H9 (cell line): ENCODE results near the gene SLC39A12. TPM values are rescaled to one million over a fixed set of nuclear protein-coding genes. Genes with fewer than 3 reads are reported as not detected.

Source experiments
- DNase-seq: peaks from one replicate; pipeline ENCODE4 v3.0.0-alpha.2; 2017
- H2AFZ ChIP-seq: one replicate; pipeline ENCODE4 v1.6.1; 2013; ENCODE audit warnings: mild to moderate bottlenecking, low read length, control low read depth, moderate library complexity
- H2AK5ac ChIP-seq: 2 replicates; pipeline ENCODE4 v1.6.1; 2013; ENCODE audit warnings: low read length, control low read depth, mixed read lengths; ENCODE audit not compliant: insufficient read length
- H2BK120ac ChIP-seq: one replicate; pipeline ENCODE4 v1.6.1; 2013; ENCODE audit warnings: low read depth, mild to moderate bottlenecking, low read length, control low read depth, inconsistent platforms; ENCODE audit not compliant: poor library complexity, severe bottlenecking
- H2BK12ac ChIP-seq: 2 replicates; pipeline ENCODE4 v1.6.1; 2013; ENCODE audit warnings: low read length, control low read depth, mixed read lengths, low read depth; ENCODE audit not compliant: insufficient read length
- H2BK15ac ChIP-seq: 2 replicates; pipeline ENCODE4 v1.6.1; 2013; ENCODE audit warnings: low read depth, low read length, control low read depth
- H2BK20ac ChIP-seq: one replicate; pipeline ENCODE4 v1.6.1; 2013; ENCODE audit warnings: low read depth, mild to moderate bottlenecking, low read length, control low read depth, inconsistent platforms; ENCODE audit not compliant: poor library complexity, severe bottlenecking
- H2BK5ac ChIP-seq: 2 replicates; pipeline ENCODE4 v1.6.1; 2013; ENCODE audit warnings: low read length, control low read depth, mixed read lengths; ENCODE audit not compliant: insufficient read length
- H3K14ac ChIP-seq: 2 replicates; pipeline ENCODE4 v1.6.1; 2013; ENCODE audit warnings: low read length, control low read depth; ENCODE audit not compliant: insufficient read depth
- H3K18ac ChIP-seq: 2 replicates; pipeline ENCODE4 v1.6.1; 2013; ENCODE audit warnings: low read depth, mild to moderate bottlenecking, mixed read lengths, low read length, control low read depth; ENCODE audit not compliant: insufficient read length
- H3K23ac ChIP-seq: 2 replicates; pipeline ENCODE4 v1.6.1; 2013; ENCODE audit warnings: low read length, control low read depth, mixed read lengths, low read depth; ENCODE audit not compliant: insufficient read length
- H3K23me2 ChIP-seq: 2 replicates; pipeline ENCODE4 v1.6.1; 2013; ENCODE audit warnings: low read depth, mild to moderate bottlenecking, mixed read lengths, low read length, control low read depth; ENCODE audit not compliant: insufficient read length, poor library complexity, severe bottlenecking
- H3K27ac ChIP-seq: 2 replicates; pipeline ENCODE4 v1.5.1; 2013; ENCODE audit warnings: low read length, control low read depth, mixed read lengths, low read depth; ENCODE audit not compliant: insufficient read length
- H3K27me3 ChIP-seq: 2 replicates; pipeline ENCODE4 v1.6.1; 2013; ENCODE audit warnings: low read length, control low read depth, inconsistent platforms; ENCODE audit not compliant: insufficient read depth
- H3K4ac ChIP-seq: 2 replicates; pipeline ENCODE4 v1.6.1; 2013; ENCODE audit warnings: low read depth, mild to moderate bottlenecking, control low read depth, inconsistent platforms, low read length, moderate library complexity
- H3K4me1 ChIP-seq: 2 replicates; pipeline ENCODE4 v1.6.1; 2013; ENCODE audit warnings: low read length, control low read depth, inconsistent platforms; ENCODE audit not compliant: insufficient read depth
- H3K4me2 ChIP-seq: 2 replicates; pipeline ENCODE4 v1.6.1; 2013; ENCODE audit warnings: low read length, control low read depth, mixed read lengths; ENCODE audit not compliant: insufficient read length, insufficient read depth
- H3K56ac ChIP-seq: 2 replicates; pipeline ENCODE4 v1.6.1; 2013; ENCODE audit warnings: low read depth, mild to moderate bottlenecking, mixed read lengths, low read length, control low read depth; ENCODE audit not compliant: insufficient read length
- H3K79me1 ChIP-seq: 2 replicates; pipeline ENCODE4 v1.6.1; 2013; ENCODE audit warnings: low read depth, mild to moderate bottlenecking, moderate library complexity, low read length, control low read depth, inconsistent platforms; ENCODE audit not compliant: insufficient read depth, poor library complexity, severe bottlenecking
- H3K79me2 ChIP-seq: 2 replicates; pipeline ENCODE4 v1.6.1; 2013; ENCODE audit warnings: low read length, control low read depth, inconsistent platforms; ENCODE audit not compliant: insufficient read depth
- H3K9ac ChIP-seq: 2 replicates; pipeline ENCODE4 v1.6.1; 2013; ENCODE audit warnings: low read length, control low read depth, mixed read lengths; ENCODE audit not compliant: insufficient read length; ENCODE audit errors: extremely low read depth
- H3K9me3 ChIP-seq: one replicate; pipeline ENCODE4 v1.6.1; 2013; ENCODE audit warnings: low read depth, low read length, inconsistent platforms; ENCODE audit not compliant: control insufficient read depth
- H3T11ph ChIP-seq: one replicate; pipeline ENCODE4 v1.6.1; 2013; ENCODE audit warnings: mild to moderate bottlenecking, low read length, control low read depth, inconsistent platforms
- H4K20me1 ChIP-seq: one replicate; pipeline ENCODE4 v1.6.1; 2013; ENCODE audit not compliant: control insufficient read depth, insufficient read length, insufficient read depth
- H4K5ac ChIP-seq: 2 replicates; pipeline ENCODE4 v1.6.1; 2013; ENCODE audit warnings: low read depth, mild to moderate bottlenecking, mixed read lengths, low read length, control low read depth; ENCODE audit not compliant: insufficient read length
- H4K8ac ChIP-seq: replicated peaks from 2 replicates; pipeline ENCODE4 v1.6.1; 2013; ENCODE audit warnings: low read length, control low read depth, mixed read lengths, low read depth; ENCODE audit not compliant: insufficient read length
- H4K91ac ChIP-seq: 2 replicates; pipeline ENCODE4 v1.6.1; 2013; ENCODE audit warnings: low read depth, mild to moderate bottlenecking, moderate library complexity, mixed read lengths, low read length, control low read depth; ENCODE audit not compliant: insufficient read length
- H3K27ac Mint-ChIP-seq, 3 experiments: 2 replicates in 2 of 3; 3 replicates in 1 of 3; pipeline ENCODE4 v1.8.0; 2020 to 2021; ENCODE audit warnings: mixed read lengths in 3 of 3, mild to moderate bottlenecking in 1 of 3, moderate library complexity in 1 of 3
- H3K27me3 Mint-ChIP-seq: 2 replicates; pipeline ENCODE4 v1.8.0; 2021; ENCODE audit warnings: low read depth, mild to moderate bottlenecking, moderate library complexity, mixed read lengths
- H3K36me3 Mint-ChIP-seq, 3 experiments: 2 replicates in 2 of 3; 3 replicates in 1 of 3; pipeline ENCODE4 v1.8.0; 2020 to 2021; ENCODE audit warnings: low read depth in 3 of 3, mixed read lengths in 3 of 3; ENCODE audit not compliant: insufficient read depth in 1 of 3
- H3K4me1 Mint-ChIP-seq, 2 experiments: 2 replicates each; pipeline ENCODE4 v1.8.0; 2020; ENCODE audit warnings: mixed read lengths in 2 of 2
- H3K4me3 Mint-ChIP-seq, 2 experiments: 2 replicates in 1 of 2; 3 replicates in 1 of 2; pipeline ENCODE4 v1.8.0; 2020 to 2021; ENCODE audit warnings: mild to moderate bottlenecking in 2 of 2, mixed read lengths in 2 of 2, moderate library complexity in 1 of 2
- H3K9me3 Mint-ChIP-seq, 2 experiments: 2 replicates in 1 of 2; 3 replicates in 1 of 2; pipeline ENCODE4 v1.8.0; 2020; ENCODE audit warnings: mild to moderate bottlenecking in 2 of 2, mixed read lengths in 2 of 2, moderate library complexity in 1 of 2
- WGBS: extraction: QIAGEN DNeasy Blood & Tissue Kit; methylation state at CpG from one replicate; pipeline ENCODE4 v1.1.7; 2013; ENCODE audit warnings: missing lambda C conversion rate, low lambda C conversion rate, mixed read lengths; ENCODE audit not compliant: insufficient read length; ENCODE audit errors: extremely low coverage; 5-methylcytosine and 5-hydroxymethylcytosine counted together
- total RNA-seq: library from RNA; stranded (reverse); gene quantifications from 2 replicates; pipeline ENCODE4 v1.2.1, GENCODE V29; 2021
- TF ChIP-seq, protein P1 (sequence below): fragments of 200-600 bp; sonication (generic); conservative IDR thresholded peaks from 3 replicates; pipeline ENCODE4 v1.8.0; 2021; ENCODE audit warnings: antibody characterized with exemption, mild to moderate bottlenecking

SLC39A12 gene
- total RNA-seq, 1 experiment from 2014 or later = not detected

DNA sequence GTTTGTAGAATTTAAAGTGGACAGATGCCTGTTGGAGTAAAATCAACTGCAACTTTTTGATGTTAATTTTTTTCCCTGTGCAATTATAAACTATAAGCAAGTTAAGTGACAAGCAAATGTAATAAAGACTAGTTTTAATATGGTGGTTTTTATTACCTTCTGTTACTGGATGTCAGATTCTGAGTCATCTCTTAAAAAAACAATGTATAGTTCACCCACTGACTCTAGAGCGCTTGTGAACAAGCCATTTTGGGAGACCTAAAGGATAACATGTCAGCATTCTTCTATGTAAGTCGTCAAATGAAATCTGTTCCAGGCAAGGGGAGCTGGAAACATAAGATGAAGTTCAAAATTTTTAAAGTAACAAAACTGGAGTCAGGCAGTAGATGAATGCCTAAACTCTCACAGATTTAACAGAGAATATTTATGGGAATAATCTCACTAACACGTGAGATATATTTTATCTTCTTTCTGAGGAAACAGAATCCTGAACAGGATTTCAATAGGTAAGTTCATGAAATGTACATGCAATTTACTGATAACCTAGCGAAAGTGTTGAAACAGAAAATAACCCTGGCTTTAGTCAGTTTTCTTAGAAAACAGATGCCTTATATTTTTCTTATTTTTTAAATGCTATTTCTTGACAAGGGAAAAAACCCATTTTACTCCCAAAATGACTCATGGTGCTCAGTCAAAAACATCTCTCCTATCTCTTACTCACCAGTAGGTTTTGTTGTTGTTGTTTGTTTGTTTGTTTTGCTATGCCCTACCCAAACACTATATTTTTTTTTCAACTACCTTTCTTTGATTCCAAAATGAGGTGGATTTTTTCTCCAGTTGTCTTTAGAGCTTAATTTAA lies 91.7 kb downstream of the SLC39A12 start:
- no peaks in the 10 kb centered on the region for H3K79me2 ChIP-seq
- H3K79me1 ChIP-seq = no peaks in the 10 kb centered on the region
- no peak overlapping the region for H4K5ac ChIP-seq
- no peak overlapping the region for H2BK15ac ChIP-seq
- Mint-ChIP-seq H3K9me3 (no peaks in the 10 kb centered on the region), H3K27ac (no peak overlapping the region), H3K4me3 (no peak overlapping the region), H3K4me1 (peaks cover 11 to 12% of the 10 kb centered on the region in 2 experiments), H3K36me3 (no peaks in the 10 kb centered on the region), H3K27me3 (no peaks in the 10 kb centered on the region)
- H3K23ac ChIP-seq = no peak overlapping the region
- TF ChIP-seq, protein P1, sequence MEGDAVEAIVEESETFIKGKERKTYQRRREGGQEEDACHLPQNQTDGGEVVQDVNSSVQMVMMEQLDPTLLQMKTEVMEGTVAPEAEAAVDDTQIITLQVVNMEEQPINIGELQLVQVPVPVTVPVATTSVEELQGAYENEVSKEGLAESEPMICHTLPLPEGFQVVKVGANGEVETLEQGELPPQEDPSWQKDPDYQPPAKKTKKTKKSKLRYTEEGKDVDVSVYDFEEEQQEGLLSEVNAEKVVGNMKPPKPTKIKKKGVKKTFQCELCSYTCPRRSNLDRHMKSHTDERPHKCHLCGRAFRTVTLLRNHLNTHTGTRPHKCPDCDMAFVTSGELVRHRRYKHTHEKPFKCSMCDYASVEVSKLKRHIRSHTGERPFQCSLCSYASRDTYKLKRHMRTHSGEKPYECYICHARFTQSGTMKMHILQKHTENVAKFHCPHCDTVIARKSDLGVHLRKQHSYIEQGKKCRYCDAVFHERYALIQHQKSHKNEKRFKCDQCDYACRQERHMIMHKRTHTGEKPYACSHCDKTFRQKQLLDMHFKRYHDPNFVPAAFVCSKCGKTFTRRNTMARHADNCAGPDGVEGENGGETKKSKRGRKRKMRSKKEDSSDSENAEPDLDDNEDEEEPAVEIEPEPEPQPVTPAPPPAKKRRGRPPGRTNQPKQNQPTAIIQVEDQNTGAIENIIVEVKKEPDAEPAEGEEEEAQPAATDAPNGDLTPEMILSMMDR = no peak
- no peak overlapping the region for H2BK5ac ChIP-seq
- H3K56ac ChIP-seq = no peak overlapping the region
- H4K91ac ChIP-seq = no peak overlapping the region
- no peak overlapping the region for H3K18ac ChIP-seq
- no peaks in the 10 kb centered on the region for H4K20me1 ChIP-seq
- peaks cover 3% of the 10 kb centered on the region for H3K4me1 ChIP-seq
- no peak overlapping the region for H2BK12ac ChIP-seq
- H2BK20ac ChIP-seq = no peak overlapping the region
- H3T11ph ChIP-seq = no peak overlapping the region
- no peak overlapping the region for H2AK5ac ChIP-seq
- H3K27ac ChIP-seq = no peak overlapping the region
- H4K8ac ChIP-seq = no peak overlapping the region
- H3K27me3 ChIP-seq = no peaks in the 10 kb centered on the region
- no peak overlapping the region for H3K9ac ChIP-seq
- no peak for DNase-seq
- no peak overlapping the region for H3K4me2 ChIP-seq
- H3K9me3 ChIP-seq = no peaks in the 10 kb centered on the region
- H2AFZ ChIP-seq = no peak overlapping the region
- H3K23me2 ChIP-seq = no peaks in the 10 kb centered on the region
- WGBS = no CpG with 5 or more reads among the region's 4 CpGs
- no peak overlapping the region for H3K4ac ChIP-seq
- no peak overlapping the region for H2BK120ac ChIP-seq
- H3K14ac ChIP-seq = no peak overlapping the region
